ENCODE data around the gene ETV4. TPM values are rescaled to one million over a fixed set of nuclear protein-coding genes. Genes with fewer than 3 reads are reported as not detected.

Gene ETV4
- total and polyA plus RNA-seq, 2 of the 13 experiments (the other 11 are each of a cell fraction or from before 2014, with no cell fraction given): 128 to 330 TPM

- TF ChIP-seq ZNF646 (CRISPR knock-in tag; IDR thresholded peaks at IDR 0.05) (no peak), ZNF143 (CRISPR knock-in tag; IDR thresholded peaks at IDR 0.05) (no peak), NKX3-1 (CRISPR knock-in tag; IDR thresholded peaks at IDR 0.05) (no peak), ZNF230 (CRISPR knock-in tag; IDR thresholded peaks at IDR 0.05) (0 out of 2 replicates have a peak, but pooled peaks have one; percentile 32), TCF12 (IDR thresholded peaks at IDR 0.05) (no peak), TCF12 (CRISPR knock-in tag; IDR thresholded peaks at IDR 0.05) (no peak), ZNF768 (CRISPR knock-in tag; IDR thresholded peaks at IDR 0.05) (peak; percentile 90), ZNF569 (CRISPR knock-in tag; IDR thresholded peaks at IDR 0.05; ENCODE audit: borderline replicate concordance) (no peak), ZMYM3 (CRISPR knock-in tag; IDR thresholded peaks at IDR 0.05) (peak; percentile 56; the same call in 1 of the 2 replicates), ZXDC (CRISPR knock-in tag; IDR thresholded peaks at IDR 0.05) (no peak), GFI1 (CRISPR knock-in tag; IDR thresholded peaks at IDR 0.05; ENCODE audit: borderline replicate concordance) (no peak), SIN3B (IDR thresholded peaks at IDR 0.05; ENCODE audit: low read length) (no peak), AKAP8 (CRISPR knock-in tag; IDR thresholded peaks at IDR 0.05) (0 out of 2 replicates have a peak, but pooled peaks have one; percentile 52), TBX2 (CRISPR knock-in tag; IDR thresholded peaks at IDR 0.05; ENCODE audit: borderline replicate concordance) (no peak), PATZ1 (CRISPR knock-in tag; IDR thresholded peaks at IDR 0.05) (peak; percentile 46; the same call in 1 of the 2 replicates), BRD4 (CRISPR knock-in tag; IDR thresholded peaks at IDR 0.05) (no peak), TAF1 (CRISPR knock-in tag; IDR thresholded peaks at IDR 0.05) (no peak), SNAPC5 (CRISPR knock-in tag; IDR thresholded peaks at IDR 0.05; ENCODE audit: borderline replicate concordance) (no peak)
These were observed 14.6 kb upstream of the ETV4 start (continued) for GRCh38 chr17:43560461-43561427.
